GM19328 (cell line): ENCODE measurements around the gene COX19.

Experiments used
- ATAC-seq: cut with Tn5 transposase; IDR thresholded peaks from one replicate; pipeline ENCODE4 v1.9.1; 2021; ENCODE audit warnings: mild to moderate bottlenecking, moderate library complexity; ENCODE audit not compliant: unreplicated experiment

Gene COX19

DNA sequence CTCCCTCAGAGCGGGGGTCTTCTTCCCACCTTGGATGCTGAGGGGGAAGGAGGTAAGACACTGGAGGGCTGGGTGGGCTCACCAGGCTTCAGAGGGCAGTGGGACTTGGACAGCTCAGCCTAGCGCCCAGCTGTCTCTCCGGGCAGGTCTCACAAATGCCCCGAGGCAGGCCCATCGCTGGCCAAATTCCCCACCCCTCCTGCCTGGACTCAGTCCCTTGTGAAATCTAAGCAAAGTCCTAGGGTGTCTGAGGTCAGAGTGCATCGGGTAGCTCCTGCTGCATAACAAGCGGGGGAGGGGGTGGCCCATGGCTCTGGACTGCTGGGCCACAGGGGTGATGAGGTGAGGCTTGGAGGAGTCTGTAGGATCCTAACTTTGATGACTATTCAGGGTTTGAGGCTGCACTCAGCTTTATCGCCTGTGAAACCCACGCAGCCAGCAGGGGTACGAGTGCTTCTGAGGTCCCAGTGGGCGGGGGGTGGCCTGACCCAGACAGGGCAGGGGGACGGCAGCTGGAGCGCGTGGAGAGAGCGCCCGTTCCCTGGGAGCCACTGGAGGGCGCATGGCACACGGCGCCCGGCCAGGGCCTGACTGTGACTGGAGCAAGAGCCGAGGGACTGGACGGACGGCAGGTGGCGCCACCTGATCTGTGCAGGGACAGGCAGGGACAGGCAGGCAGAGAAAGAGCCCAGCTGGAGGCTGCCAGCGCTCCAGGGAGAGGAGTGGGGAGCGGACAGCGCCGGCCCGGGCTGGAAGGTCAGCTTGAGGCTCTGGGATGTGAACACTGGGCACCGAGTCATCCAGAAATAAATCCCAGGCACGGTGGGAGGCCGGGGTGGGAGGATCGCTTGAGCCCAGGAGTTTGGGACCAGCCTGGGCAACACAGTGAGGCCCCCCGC lies 17.6 kb upstream of the COX19 start:
- ATAC-seq = peak; percentile 72

DNA sequence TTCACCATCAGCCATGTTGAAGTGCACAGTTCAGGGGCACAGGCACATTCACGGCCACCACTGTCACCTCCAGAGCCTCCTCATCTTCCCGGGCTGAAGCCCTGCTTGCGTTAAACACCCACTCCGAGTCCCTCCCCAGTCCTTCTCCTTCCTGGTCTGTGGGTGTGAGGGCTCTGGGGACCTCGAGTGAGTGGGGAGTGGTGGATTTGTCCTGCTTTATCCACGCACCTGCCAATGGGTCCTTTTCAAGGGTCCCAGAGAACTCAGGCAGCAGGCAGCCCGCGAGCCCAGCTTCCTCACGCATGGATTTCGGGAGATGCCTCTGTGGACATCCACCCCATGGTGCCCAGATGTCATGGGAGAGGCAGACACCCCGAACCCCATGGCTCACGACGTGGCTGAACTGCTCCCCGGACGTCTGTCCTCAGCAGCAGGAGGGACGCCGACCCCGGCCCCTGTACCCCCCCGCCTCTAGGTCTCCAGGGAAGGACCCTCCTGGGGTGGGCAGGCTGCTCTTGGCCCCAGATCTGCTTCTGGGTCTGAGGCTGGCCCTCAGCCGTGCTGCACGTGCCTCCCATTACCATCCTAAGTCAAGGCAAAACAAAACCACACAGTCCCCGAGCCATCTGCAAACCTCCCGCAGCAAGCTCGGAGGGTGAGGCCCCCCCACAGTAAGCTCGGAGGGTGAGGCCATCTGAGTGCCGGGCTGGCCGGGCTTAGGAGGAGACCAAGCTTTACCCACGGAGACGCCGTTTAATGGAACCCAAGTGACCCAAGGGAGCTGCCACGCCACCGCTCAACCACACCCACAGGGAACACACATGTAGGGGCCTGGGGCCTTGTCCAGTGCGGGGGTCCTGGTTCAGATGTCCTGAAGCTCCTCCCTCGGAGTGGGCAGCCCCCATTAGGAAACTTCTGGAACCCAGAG lies 16.6 kb upstream of the COX19 start:
- ATAC-seq = no peak

- ATAC-seq = no peak
Measured at GRCh38 chr7:990933-991728, 15.8 kb upstream of the COX19 start.

DNA sequence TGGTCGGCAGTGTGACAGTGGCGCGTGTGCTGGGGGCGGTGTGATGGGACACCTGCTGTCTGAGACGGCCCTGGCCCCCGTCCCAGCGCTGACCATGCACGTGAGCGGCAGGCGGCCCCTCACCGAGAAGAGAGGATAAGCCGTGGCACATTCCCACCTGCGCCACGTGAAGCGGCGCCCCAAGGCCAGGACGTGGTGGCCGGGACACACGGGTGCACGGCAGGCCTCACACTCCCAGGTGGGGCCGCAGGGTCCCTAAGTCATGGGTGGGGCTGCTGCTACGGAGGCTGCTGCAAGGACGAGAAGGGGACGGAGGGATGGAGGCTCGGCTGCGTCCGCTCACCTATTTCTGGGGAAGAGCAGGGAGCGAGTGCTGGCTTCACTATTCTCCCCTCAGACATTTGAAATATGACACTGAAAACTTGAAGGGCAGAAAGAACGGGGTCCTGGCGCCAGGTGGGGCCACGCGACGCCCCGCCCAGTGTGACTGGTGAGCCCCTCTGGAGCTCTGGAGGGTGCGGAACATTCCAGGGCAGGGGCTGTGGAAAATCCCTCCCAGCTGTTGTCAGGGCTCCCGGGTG lies 15.1 kb upstream of the COX19 start:
- ATAC-seq = no peak

- no peak for ATAC-seq
Measured at GRCh38 chr7:988963-989529, 13.7 kb upstream of the COX19 start.

GRCh38 chr7:988426-988911 lies 13.1 kb upstream of the COX19 start:
- no peak for ATAC-seq

- no peak for ATAC-seq
Measured at GRCh38 chr7:987909-988308, 12.6 kb upstream of the COX19 start.

GRCh38 chr7:986766-987751 lies 11.7 kb upstream of the COX19 start:
- ATAC-seq = no peak

DNA sequence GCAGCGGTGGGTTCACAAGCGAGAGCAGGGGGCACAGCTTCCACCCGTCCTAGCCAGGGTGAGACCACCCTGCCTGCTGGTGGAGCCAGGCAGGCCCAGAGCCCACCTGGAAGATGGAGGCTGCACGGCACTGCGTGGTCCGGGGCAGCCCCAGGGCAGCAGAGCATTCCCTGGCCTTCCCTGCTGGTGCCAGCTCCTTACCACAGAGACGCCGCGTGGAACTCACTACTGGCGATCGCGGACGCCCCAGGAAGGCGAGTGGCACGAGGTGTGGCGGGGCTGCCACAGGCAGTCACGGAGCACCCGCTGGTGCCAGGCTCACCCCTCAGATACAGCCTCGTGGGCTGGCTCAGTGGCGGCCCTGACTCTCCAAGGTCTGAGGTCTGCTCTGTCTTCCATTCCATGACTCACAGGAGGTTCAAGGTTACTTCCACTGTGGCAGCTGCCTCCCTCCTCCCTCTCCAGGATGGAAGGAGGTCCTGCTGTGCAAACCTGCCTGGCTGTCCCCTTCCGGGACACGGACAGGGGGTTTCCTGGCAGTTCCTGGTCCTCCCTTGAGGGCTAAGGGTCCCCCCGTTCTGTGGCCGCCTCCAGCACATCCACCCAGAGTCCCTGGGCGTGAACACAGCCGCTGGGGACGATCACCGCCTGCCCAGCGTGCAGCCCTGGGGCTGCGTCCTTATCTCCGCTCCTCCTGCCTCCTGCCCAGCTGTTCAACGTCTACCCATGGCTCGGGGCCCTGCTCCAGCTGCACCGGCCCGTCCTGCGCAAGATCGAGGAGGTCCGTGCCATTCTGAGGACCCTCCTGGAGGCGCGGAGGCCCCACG lies 10.8 kb upstream of the COX19 start:
- ATAC-seq = no peak

DNA sequence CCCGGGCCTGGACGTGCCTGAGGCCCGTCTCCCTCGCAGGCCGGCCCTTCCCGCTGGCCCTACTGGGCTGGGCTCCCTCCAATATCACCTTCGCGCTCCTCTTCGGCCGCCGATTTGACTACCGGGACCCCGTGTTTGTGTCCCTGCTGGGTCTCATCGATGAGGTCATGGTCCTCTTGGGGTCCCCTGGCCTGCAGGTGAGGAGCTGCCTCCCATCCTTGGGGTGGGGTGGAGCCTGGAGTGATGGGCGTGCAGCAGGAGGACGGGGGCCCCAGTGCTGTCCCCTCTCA lies 9.7 kb upstream of the COX19 start:
- no peak for ATAC-seq

- no peak for ATAC-seq
Measured at GRCh38 chr7:984361-985126, 9.2 kb upstream of the COX19 start.

GRCh38 chr7:983616-984071 lies 8.3 kb upstream of the COX19 start:
- no peak for ATAC-seq

GRCh38 chr7:983004-983615 lies 7.8 kb upstream of the COX19 start, which contains the start of gene CYP2W1:
TSS of gene CYP2W1 (plus strand) at chr7:983181. CDS start at chr7:983212, 31 bp downstream.
- ATAC-seq = no peak

DNA sequence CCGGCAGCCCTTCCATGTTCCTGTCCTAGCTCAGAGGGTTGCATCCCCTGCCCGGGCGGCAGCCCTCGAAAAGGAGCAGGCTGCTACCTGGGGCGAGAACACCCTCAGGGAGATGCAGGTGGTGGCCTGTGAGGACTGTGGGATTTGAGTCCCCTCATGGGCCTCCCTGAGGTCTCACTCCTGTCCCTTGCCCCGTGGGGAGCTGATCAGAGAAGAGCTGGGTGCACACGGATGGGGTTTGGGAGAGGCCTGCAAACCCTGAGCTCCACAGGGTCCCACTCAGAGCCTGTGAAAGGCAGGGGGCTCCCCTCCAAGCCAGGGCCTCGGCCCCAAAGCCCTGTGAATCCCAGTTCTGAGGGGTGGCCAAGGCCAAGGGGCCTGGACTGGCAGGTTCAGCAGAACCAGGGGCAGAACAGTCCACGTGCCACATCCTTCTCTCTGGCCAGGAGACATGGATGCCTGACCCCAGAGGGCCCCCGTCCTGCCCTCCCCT lies 7.2 kb upstream of the COX19 start:
- no peak for ATAC-seq

- no peak for ATAC-seq
Measured at GRCh38 chr7:981793-982510, 6.6 kb upstream of the COX19 start.
